Hepatocyte (in vitro differentiated cells): ENCODE measurements around the gene BAIAP2L1.

Experiments used
- CTCF ChIP-seq: fragments of 200-600 bp; sonication (generic); IDR thresholded peaks from 2 replicates; pipeline ENCODE4 v1.5.1; 2016; ENCODE audit warnings: antibody characterized with exemption, mild to moderate bottlenecking; ENCODE audit not compliant: poor library complexity
- EZH2 ChIP-seq: fragments of 200-600 bp; sonication (generic); IDR thresholded peaks from 2 replicates; pipeline ENCODE4 v1.6.1; 2016; ENCODE audit warnings: antibody characterized with exemption, mild to moderate bottlenecking, borderline replicate concordance

GRCh38 chr7:98289333-98289875, 111.5 kb downstream of the BAIAP2L1 start:
- TF ChIP-seq CTCF (no peak), EZH2 (no peak)
